Upper lobe of left lung (tissue), 6 donors: ENCODE measurements around the gene FLYWCH1. TPM values are rescaled to one million over a fixed set of nuclear protein-coding genes. Genes with fewer than 3 reads are reported as not detected.

ENCODE experiments used
- ATAC-seq, 2 donors: fragments of 200-7000 bp; cut with Tn5 transposase; one replicate each; pipeline ENCODE4 v1.9.1; 2022; ENCODE audit warnings: mild to moderate bottlenecking in 2 of 2, moderate library complexity in 2 of 2; ENCODE audit not compliant: low FRiP score in 2 of 2
- DNase-seq, 2 donors: peaks; one replicate each; pipeline ENCODE4 v3.0.0-alpha.2; 2019 to 2020
- H3K27ac ChIP-seq, 4 donors: fragments of 200-600 bp; sonication (generic); one replicate each; pipeline ENCODE4 v1.5.1; 2016 to 2019
- H3K27me3 ChIP-seq, 4 donors: fragments of 200-600 bp; sonication (generic); one replicate each; pipeline ENCODE4 v1.5.1; 2017 to 2019
- H3K36me3 ChIP-seq, 4 donors: fragments of 200-600 bp; sonication (generic); one replicate each; pipeline ENCODE4 v1.5.1; 2016 to 2019
- H3K4me1 ChIP-seq, 4 donors: fragments of 200-600 bp; sonication (generic); one replicate each; pipeline ENCODE4 v1.5.1; 2018 to 2019
- H3K4me3 ChIP-seq, 4 donors: fragments of 200-600 bp; sonication (generic); one replicate each; pipeline ENCODE4 v1.5.1; 2017 to 2019; ENCODE audit warnings: mild to moderate bottlenecking in 2 of 4, moderate library complexity in 1 of 4
- H3K9me3 ChIP-seq, 4 donors: fragments of 200-600 bp; sonication (generic); one replicate each; pipeline ENCODE4 v1.5.1; 2018 to 2019
- EP300 ChIP-seq, 4 donors: sonication (generic); formaldehyde crosslinking; IDR thresholded peaks; one replicate each; pipeline ENCODE4 v1.5.1; 2017; ENCODE audit warnings: antibody characterized with exemption in 4 of 4, control low read depth in 2 of 4
- POLR2A ChIP-seq, 4 donors: fragments of 450-650 bp; IDR thresholded peaks; one replicate each; pipeline ENCODE4 v1.5.1; 2016 to 2017; ENCODE audit warnings: antibody characterized with exemption in 4 of 4, mild to moderate bottlenecking in 2 of 4
- POLR2AphosphoS5 ChIP-seq, 2 donors: sonication (generic); formaldehyde crosslinking; IDR thresholded peaks; one replicate each; pipeline ENCODE4 v1.5.1; 2017; ENCODE audit warnings: antibody characterized with exemption in 2 of 2
- WGBS, 2 donors: methylation state at CpG; one replicate each; pipeline ENCODE4 v1.1.5; 2017 to 2018; 5-methylcytosine and 5-hydroxymethylcytosine counted together
- total RNA-seq, 6 donors: library from RNA; depleted of rRNA in 4 of 6; stranded (reverse); fragments of >200 nt in 4 of 6; gene quantifications; one replicate each; pipeline versions ENCODE4 v1.1.0 to v1.2.1, GENCODE V29; 2016 to 2021
- TF ChIP-seq, protein P1 (sequence below), 6 experiments: fragments of 450-650 bp in 4 of 6; fragments of 200-600 bp in 2 of 6; sonication (generic) in 2 of 6; IDR thresholded peaks; one replicate each; pipeline ENCODE4 v1.5.1; 2016 to 2019; ENCODE audit warnings: antibody characterized with exemption in 6 of 6
- donor health status: DM: no; HTN: no; CAD: no; lungs with moderate emphysema.
- donor health status: DM: no; HTN: yes; CAD: no; lungs with severe emphysema.

FLYWCH1 gene
- total RNA-seq, 6 donors from 2014 or later: 19.3 to 162 (median 43.4) TPM

DNA sequence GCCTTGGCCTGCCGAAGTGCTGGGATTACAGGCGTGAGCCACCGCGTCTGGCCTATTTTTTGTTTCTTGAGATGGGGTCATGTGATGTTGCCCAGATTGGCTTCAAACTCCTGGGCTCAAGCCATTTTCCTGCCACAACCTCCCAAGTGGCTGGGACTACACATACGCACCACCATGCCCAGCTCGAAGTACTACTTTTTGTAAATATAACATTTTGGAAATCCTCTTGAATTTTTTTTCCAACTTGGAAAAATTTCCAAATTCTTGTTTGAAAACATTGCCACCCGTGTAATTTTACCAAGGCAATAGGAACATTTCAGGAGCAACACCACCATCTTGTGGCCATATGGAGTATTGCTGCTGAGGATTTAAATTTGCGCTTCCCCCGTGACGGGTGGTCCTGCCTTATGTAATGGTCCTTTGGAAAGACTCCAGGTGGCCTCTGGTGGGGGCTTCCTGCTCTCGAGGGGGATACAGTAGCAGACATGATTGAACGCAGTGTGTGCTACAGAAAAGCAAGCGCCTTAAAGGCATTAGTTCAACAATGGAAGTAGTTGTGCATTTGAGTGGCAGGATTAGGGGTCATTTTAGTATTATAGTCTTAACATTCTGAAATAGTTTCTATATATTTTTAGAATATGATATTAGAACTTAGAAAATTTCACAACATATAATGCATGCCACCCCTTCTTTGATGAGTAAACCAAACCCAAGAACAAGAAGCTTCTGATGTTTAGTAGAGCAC lies 8.0 kb downstream of the FLYWCH1 start:
- Histone ChIP-seq H3K4me3 (no peak overlapping the region), H3K27ac (peak overlapping the region in 3 of 4 donors; percentile 6 to 70 (median 54)), H3K27me3 (no peaks in the 10 kb centered on the region), H3K36me3 (peaks cover 0 to 27% (median 7%) of the 10 kb centered on the region in 4 donors), H3K9me3 (no peaks in the 10 kb centered on the region), H3K4me1 (peaks cover 0 to 8% (median 2%) of the 10 kb centered on the region in 4 donors)
- ATAC-seq (peak; percentile 84 to 90), DNase-seq (peak in 1 of 2 donors; percentile 36)
- TF ChIP-seq POLR2AphosphoS5 (IDR thresholded peaks at IDR 0.05): peak in 1 of 2 donors; percentile 19
- TF ChIP-seq EP300 (IDR thresholded peaks at IDR 0.05): no peak
- TF ChIP-seq, protein P1, sequence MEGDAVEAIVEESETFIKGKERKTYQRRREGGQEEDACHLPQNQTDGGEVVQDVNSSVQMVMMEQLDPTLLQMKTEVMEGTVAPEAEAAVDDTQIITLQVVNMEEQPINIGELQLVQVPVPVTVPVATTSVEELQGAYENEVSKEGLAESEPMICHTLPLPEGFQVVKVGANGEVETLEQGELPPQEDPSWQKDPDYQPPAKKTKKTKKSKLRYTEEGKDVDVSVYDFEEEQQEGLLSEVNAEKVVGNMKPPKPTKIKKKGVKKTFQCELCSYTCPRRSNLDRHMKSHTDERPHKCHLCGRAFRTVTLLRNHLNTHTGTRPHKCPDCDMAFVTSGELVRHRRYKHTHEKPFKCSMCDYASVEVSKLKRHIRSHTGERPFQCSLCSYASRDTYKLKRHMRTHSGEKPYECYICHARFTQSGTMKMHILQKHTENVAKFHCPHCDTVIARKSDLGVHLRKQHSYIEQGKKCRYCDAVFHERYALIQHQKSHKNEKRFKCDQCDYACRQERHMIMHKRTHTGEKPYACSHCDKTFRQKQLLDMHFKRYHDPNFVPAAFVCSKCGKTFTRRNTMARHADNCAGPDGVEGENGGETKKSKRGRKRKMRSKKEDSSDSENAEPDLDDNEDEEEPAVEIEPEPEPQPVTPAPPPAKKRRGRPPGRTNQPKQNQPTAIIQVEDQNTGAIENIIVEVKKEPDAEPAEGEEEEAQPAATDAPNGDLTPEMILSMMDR (IDR thresholded peaks at IDR 0.05): peak; percentile 89 to 96 (median 90)
- TF ChIP-seq POLR2A (IDR thresholded peaks at IDR 0.05): no peak
- 12 to 15% methylated on average over 11 to 13 of the region's 13 CpGs for WGBS, 2 donors

DNA sequence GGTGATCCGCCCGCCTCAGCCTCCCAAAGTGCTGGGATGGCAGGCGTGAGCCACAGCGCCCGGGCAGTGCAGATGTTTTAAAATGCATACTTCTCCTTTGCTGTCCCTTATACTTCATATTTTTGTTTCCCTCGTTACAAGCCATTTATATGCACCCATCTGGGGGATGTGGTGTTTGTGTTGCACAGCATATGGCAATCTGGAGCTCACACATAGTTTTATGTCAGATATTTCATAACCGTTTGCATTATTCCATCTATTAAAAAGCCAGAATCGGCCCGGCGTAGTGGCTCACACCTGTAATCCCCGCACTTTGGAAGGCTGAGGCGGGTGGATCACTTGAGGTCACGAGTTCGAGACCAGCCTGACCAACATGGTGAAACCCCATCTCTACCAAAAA lies 11.8 kb downstream of the FLYWCH1 start:
- DNase-seq (no peak), ATAC-seq (no peak)
- peaks cover 0 to 6% (median 5%) of the 10 kb centered on the region in 4 donors for H3K36me3 ChIP-seq
- WGBS, 2 donors: 86 to 91% methylated on average over 14 of the region's 14 CpGs
- H3K9me3 ChIP-seq: no peaks in the 10 kb centered on the region
- no peak overlapping the region for H3K27ac ChIP-seq
- TF ChIP-seq POLR2A (IDR thresholded peaks at IDR 0.05) (no peak), POLR2AphosphoS5 (IDR thresholded peaks at IDR 0.05) (no peak), EP300 (IDR thresholded peaks at IDR 0.05) (no peak)
- TF ChIP-seq, protein P1 (IDR thresholded peaks at IDR 0.05): no peak
- H3K4me1 ChIP-seq: peaks cover 0 to 14% (median 6%) of the 10 kb centered on the region in 4 donors
- H3K27me3 ChIP-seq: no peaks in the 10 kb centered on the region
- H3K4me3 ChIP-seq: no peak overlapping the region

DNA sequence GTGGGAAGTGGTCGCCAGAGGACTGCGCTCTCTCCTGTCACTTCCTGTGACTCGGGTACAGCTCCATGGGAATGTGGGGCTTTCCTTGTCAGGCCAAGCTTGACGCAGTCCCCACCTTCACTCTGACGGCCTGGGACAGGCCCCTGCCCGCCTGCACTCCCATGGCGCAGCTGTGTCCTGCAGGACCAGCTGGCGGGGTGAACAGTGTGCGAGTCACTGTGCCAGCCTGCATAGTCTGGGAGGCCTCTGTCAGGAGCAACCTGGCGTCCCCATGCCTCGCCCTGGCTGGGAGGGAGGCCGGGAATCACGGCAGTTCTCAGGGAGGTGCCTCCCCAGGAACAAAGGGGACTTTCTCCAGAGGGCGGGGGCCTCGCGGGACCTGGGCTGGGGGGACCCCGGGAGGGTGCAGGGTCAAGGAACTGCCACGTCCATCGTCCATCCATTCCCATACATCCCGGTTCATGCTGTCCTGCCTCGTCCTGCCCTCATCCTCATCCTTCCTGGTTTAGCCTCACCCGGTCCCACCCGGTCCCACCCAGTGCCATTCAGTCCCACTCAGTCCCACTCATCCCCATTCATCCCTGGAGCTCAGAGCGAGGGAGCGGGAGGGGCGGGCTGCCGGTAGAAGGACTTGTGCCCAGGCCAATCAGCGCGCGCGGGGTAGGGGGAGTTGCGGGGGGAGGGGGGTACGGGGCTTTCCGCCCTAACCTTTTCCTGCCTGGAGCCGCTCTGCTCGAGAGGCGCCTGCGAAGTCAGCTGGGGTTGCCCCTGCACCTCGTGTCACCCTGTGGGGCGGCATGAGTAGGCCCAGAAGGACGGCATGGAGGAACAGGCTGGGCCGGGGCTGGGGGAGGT lies 13.4 kb downstream of the FLYWCH1 start:
- Histone ChIP-seq H3K4me1 (peaks cover 0 to 8% (median 3%) of the 10 kb centered on the region in 4 donors), H3K36me3 (peaks cover 6 to 14% (median 13%) of the 10 kb centered on the region in 4 donors), H3K27ac (no peak overlapping the region), H3K27me3 (no peaks in the 10 kb centered on the region), H3K4me3 (no peak overlapping the region), H3K9me3 (no peaks in the 10 kb centered on the region)
- DNase-seq (peak in 1 of 2 donors; percentile 69), ATAC-seq (no peak)
- TF ChIP-seq EP300 (IDR thresholded peaks at IDR 0.05) (no peak), POLR2A (IDR thresholded peaks at IDR 0.05) (no peak), POLR2AphosphoS5 (IDR thresholded peaks at IDR 0.05) (no peak)
- TF ChIP-seq, protein P1 (IDR thresholded peaks at IDR 0.05): no peak
- WGBS, 2 donors: 73 to 83% methylated on average over 26 to 40 of the region's 42 CpGs

DNA sequence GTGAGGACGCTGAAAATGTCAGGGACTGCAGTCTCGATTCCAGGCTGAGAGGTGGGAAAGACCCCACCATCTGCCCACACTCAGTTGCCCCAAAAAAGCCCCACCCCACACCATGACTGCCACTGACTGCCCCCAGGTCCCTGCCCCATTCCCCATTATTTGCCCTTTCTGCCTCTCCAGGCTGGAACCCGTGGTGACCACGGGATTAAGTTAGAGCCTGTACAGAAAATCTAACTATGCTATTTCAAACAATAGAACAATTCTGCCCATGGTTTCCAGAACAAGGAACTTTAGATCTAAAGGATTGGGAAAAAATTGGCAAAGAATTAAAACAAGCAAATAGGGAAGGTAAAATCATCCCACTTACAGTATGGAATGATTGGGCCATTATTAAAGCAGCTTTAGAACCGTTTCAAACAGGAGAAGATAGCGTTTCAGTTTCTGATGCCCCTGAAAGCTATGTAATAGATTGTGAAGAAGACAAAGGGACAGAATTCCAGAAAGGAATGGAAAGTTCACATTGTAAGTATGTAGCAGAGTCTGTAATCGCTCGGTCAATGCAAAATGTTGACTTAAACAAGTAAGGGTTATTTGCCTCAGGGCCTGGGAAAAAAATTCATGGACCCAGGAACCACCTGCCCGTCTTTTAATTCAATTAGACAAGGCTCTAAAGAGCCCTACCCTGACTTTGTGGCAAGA lies 14.4 kb downstream of the FLYWCH1 start:
- DNase-seq: no peak
- Histone ChIP-seq H3K27me3 (no peaks in the 10 kb centered on the region), H3K9me3 (no peaks in the 10 kb centered on the region), H3K36me3 (peaks cover 8 to 24% (median 18%) of the 10 kb centered on the region in 4 donors), H3K27ac (no peak overlapping the region), H3K4me3 (no peak overlapping the region), H3K4me1 (peaks cover 0 to 8% (median 3%) of the 10 kb centered on the region in 4 donors)
- TF ChIP-seq POLR2AphosphoS5 (IDR thresholded peaks at IDR 0.05): no peak
- TF ChIP-seq, protein P1 (IDR thresholded peaks at IDR 0.05): no peak
- TF ChIP-seq POLR2A (IDR thresholded peaks at IDR 0.05): no peak
- TF ChIP-seq EP300 (IDR thresholded peaks at IDR 0.05): no peak
- ATAC-seq: no peak
- WGBS, 2 donors: 71 to 76% methylated on average over 9 of the region's 9 CpGs
